Common myeloid progenitor, CD34-positive (primary cell): ENCODE data around the gene FOXO1.

Source experiments
- CTCF ChIA-PET: fragments of 350-600 bp; sonication (Branson Sonifier 250); formaldehyde crosslinking; loops from one replicate; lab custom pipeline; 2021; ENCODE audit warnings: antibody characterized with exemption; lab: Charles Lee
- POLR2A ChIA-PET: fragments of 350-600 bp; sonication (Branson Sonifier 250); formaldehyde crosslinking; loops from one replicate; lab custom pipeline; 2021; ENCODE audit warnings: antibody characterized with exemption; lab: Charles Lee
- DNase-seq, 3 donors: peaks; one replicate each; pipeline versions ENCODE4 v3.0.0 to v3.0.0-alpha.2; 2013
- H3K27ac ChIP-seq, 2 experiments: 1 replicate in 1 of 2; 2 replicates in 1 of 2; pipeline ENCODE4 v1.7.0; 2013; ENCODE audit warnings: inconsistent platforms in 2 of 2, low read length in 2 of 2, mild to moderate bottlenecking in 2 of 2, low read depth in 1 of 2, moderate library complexity in 1 of 2; ENCODE audit not compliant: severe bottlenecking in 2 of 2, insufficient read depth in 1 of 2, poor library complexity in 1 of 2
- H3K27me3 ChIP-seq, 5 experiments: replicated peaks in 2 of 5; 1 replicate in 3 of 5; 2 replicates in 2 of 5; pipeline versions ENCODE4 v1.6.1 to v1.7.0; 2013; ENCODE audit warnings: low read length in 4 of 5, mild to moderate bottlenecking in 2 of 5, moderate library complexity in 2 of 5, inconsistent platforms in 1 of 5; ENCODE audit not compliant: insufficient read depth in 5 of 5, control insufficient read depth in 4 of 5
- H3K36me3 ChIP-seq, 4 experiments: 1 replicate in 2 of 4; 2 replicates in 2 of 4; pipeline versions ENCODE4 v1.6.1 to v1.7.0; 2013; ENCODE audit warnings: low read length in 3 of 4, control low read depth in 1 of 4, mild to moderate bottlenecking in 1 of 4; ENCODE audit not compliant: control insufficient read depth in 4 of 4, insufficient read depth in 4 of 4
- H3K4me1 ChIP-seq, 4 experiments: 1 replicate in 3 of 4; 2 replicates in 1 of 4; pipeline versions ENCODE4 v1.6.1 to v1.7.1; 2013; ENCODE audit warnings: low read length in 3 of 4, mild to moderate bottlenecking in 3 of 4, control low read depth in 1 of 4, inconsistent platforms in 1 of 4, moderate library complexity in 1 of 4; ENCODE audit not compliant: control insufficient read depth in 4 of 4, insufficient read depth in 4 of 4; ENCODE audit errors: control extremely low read depth in 1 of 4
- H3K4me3 ChIP-seq, 7 experiments: 1 replicate in 4 of 7; 2 replicates in 3 of 7; pipeline versions ENCODE4 v1.5.1 to v1.7.0; 2013; ENCODE audit warnings: mild to moderate bottlenecking in 7 of 7, low read length in 6 of 7, moderate library complexity in 6 of 7, inconsistent platforms in 2 of 7, low read depth in 2 of 7, control low read depth in 1 of 7; ENCODE audit not compliant: insufficient read depth in 4 of 7, control insufficient read depth in 1 of 7; ENCODE audit errors: extremely low read depth in 1 of 7
- H3K9me3 ChIP-seq, 5 experiments: 1 replicate in 4 of 5; 2 replicates in 1 of 5; pipeline versions ENCODE4 v1.6.1 to v1.7.1; 2013; ENCODE audit warnings: low read length in 4 of 5, mild to moderate bottlenecking in 2 of 5, inconsistent platforms in 1 of 5, low read depth in 1 of 5, moderate library complexity in 1 of 5; ENCODE audit not compliant: control insufficient read depth in 4 of 5, insufficient read depth in 2 of 5; ENCODE audit errors: control extremely low read depth in 1 of 5
- WGBS: methylation state at CpG from one replicate; pipeline ENCODE4 v1.1.5; 2013; ENCODE audit not compliant: insufficient coverage; 5-methylcytosine and 5-hydroxymethylcytosine counted together

The FOXO1 gene

DNA sequence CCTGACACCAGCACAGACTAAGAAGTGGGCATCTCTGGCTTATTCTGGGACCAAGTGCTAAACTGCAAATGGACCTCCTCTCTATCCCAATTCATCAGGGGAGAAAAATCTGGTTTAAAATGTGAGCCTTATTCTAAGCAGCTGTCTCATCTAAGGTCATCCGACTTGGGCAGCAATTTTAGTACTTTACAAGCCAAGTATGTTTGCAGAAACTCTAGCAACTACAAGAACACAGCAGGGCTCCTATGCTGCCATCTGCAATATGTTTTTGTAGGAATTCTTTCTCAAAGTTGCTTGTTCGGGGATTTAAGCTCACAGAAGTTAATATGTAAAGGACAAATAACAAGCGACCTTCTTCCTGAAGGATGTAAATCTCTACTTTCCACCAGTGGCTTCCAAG is 113.1 kb downstream of the FOXO1 start:
- 100% methylated on average over 2 of the region's 3 CpGs for WGBS
- ChIA-PET POLR2A (no interaction called here), CTCF (interaction anchor here (0.9 to 1.6 kb wide), 3 partner anchors 11 to 484 kb away, joined by 3 to 4 read pairs (median 3); no protein-coding TSS in a partner anchor)
- Histone ChIP-seq H3K27me3 (no peaks in the 10 kb centered on the region), H3K27ac (no peak overlapping the region), H3K36me3 (no peaks in the 10 kb centered on the region), H3K4me3 (no peak overlapping the region), H3K9me3 (no peaks in the 10 kb centered on the region), H3K4me1 (peaks cover 0 to 11% (median 0%) of the 10 kb centered on the region in 4 experiments)
- DNase-seq = no peak

DNA sequence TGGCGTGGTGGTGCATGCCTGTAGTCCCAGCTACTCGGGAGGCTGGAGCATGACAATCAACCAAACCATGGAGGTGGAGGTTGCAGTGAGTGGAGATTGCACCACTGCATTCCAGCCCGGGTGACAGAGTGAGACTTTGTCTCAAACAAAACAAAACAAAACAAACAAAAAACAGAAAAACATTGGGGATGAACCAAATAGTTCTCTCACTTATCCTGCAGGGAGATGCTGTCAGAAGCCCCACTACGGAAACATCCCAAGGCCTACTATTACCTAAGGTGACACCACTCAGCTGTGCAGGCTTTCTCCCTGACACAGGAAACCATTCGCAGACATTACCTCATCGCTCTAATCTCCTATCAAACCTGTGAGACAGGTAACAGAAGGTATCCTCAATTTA is 113.5 kb downstream of the FOXO1 start:
- H3K9me3 ChIP-seq = no peaks in the 10 kb centered on the region
- WGBS = 100% methylated on average over 4 of the region's 6 CpGs

DNA sequence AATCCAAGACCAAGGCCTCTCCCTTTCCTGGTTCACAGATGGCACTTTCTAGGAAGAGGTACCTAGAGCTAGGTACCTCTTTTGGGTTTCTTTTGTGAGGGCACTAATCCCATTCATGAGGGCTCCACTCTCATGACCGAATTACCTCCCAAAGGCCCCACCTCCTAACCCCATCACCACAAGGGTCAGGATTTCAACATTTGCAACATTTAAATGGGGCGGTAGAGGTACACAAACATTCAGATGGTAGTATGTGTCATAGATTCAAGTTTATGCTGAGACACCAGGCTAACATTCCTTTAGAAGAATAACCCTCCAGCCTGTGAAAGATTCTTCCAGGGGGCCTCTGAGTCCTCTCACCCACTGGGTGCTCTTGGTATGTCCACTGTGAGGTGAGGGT is 116.3 kb downstream of the FOXO1 start:
- no peak for DNase-seq
- Histone ChIP-seq H3K27ac (no peak overlapping the region), H3K4me1 (no peaks in the 10 kb centered on the region), H3K36me3 (no peaks in the 10 kb centered on the region), H3K9me3 (no peaks in the 10 kb centered on the region), H3K27me3 (no peaks in the 10 kb centered on the region), H3K4me3 (no peak overlapping the region)
- ChIA-PET CTCF (no interaction called here), POLR2A (no interaction called here)
- WGBS = 100% methylated on average over 1 of the region's 2 CpGs

More for the DNA sequence above, 113.5 kb downstream of the FOXO1 start:
- CTCF ChIA-PET = interaction anchor here (1.0 kb wide), 1 partner anchor 483 kb away, joined by 3 read pairs; no protein-coding TSS in a partner anchor
- no peak for DNase-seq
- POLR2A ChIA-PET = no interaction called here
- Histone ChIP-seq H3K4me3 (no peak overlapping the region), H3K4me1 (peaks cover 0 to 7% (median 0%) of the 10 kb centered on the region in 4 experiments), H3K27me3 (no peaks in the 10 kb centered on the region), H3K36me3 (no peaks in the 10 kb centered on the region), H3K27ac (no peak overlapping the region)

DNA sequence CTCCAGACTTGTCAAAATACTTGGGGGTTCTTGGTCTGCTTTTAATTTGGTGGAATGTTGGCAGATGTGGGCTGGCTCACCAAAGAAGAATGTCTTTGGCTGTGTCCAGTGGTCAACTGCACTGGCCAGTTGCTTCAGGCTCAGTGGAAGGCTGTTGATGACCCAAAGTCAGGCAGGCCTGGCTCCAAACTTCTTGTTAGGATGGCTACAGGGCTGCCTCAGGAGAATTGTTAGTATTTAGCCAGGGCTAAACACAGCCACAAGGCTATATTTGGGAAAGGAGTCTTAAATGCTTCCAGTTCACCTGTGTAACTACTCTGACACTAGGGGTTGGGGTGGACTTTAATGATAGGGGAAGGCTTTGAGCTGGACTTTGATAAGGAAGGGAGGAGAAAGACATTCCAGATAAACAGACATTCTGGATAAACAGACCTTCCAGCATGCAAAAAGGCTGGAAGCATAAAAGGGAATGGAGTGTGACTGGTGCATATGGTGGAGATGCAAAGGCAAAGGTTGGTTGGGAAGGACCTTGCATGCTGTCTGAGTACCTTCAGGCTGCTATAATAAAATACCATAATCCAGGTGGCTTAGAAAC is 116.8 kb downstream of the FOXO1 start:
- H3K36me3 ChIP-seq = no peaks in the 10 kb centered on the region
- no peak overlapping the region for H3K27ac ChIP-seq
- CTCF ChIA-PET = no interaction called here
- POLR2A ChIA-PET = interaction anchor here (0.6 kb wide), 1 partner anchor 797 kb away, joined by 3 read pairs; no protein-coding TSS in a partner anchor
- H3K27me3 ChIP-seq = no peaks in the 10 kb centered on the region
- no peaks in the 10 kb centered on the region for H3K4me1 ChIP-seq
- H3K9me3 ChIP-seq = no peaks in the 10 kb centered on the region
- DNase-seq = no peak
- H3K4me3 ChIP-seq = no peak overlapping the region

DNA sequence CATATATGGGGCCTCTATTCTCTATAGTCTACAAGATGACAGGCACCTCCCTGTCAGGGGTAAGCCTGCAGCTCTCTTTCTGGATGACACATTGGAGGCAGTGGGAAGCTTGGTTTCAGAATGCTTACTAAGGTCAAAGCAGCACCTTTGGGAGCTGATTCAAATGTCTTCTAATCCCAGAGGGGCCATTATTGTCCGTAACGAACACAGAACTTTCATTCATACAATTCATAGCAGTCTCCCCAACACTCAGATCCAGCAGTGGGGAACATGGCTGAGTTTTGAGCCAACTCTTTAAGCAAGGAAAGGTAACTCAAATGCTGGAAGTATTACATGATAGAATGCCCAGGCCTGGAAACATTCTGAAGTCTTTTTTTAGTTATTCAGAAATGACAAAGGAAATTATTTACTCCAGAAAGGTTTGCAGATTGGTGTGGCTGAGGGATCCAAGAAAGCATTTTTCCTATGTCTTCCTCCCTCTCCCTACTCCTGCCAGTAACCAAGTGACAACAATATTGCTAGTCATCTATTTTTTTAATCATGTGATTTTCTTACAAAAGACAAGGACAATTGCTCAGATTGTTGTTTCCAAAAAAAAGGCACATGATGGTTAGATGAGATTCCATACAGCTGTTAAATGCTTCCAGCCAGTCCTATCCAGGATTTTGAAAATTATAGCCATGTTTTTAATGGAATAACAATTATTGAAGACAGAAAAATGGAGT is 118.7 kb downstream of the FOXO1 start:
- DNase-seq = no peak
- H3K4me1 ChIP-seq = no peaks in the 10 kb centered on the region
- no peak overlapping the region for H3K27ac ChIP-seq
- ChIA-PET CTCF (interaction anchor here (0.6 kb wide), 1 partner anchor 74 kb away, joined by 3 read pairs; no protein-coding TSS in a partner anchor), POLR2A (interaction anchor here (0.6 kb wide), 1 partner anchor 351 kb away, joined by 3 read pairs; no protein-coding TSS in a partner anchor)
- 93% methylated on average over 2 of the region's 2 CpGs for WGBS
- no peaks in the 10 kb centered on the region for H3K27me3 ChIP-seq
- no peak overlapping the region for H3K4me3 ChIP-seq
- H3K9me3 ChIP-seq = no peaks in the 10 kb centered on the region
- no peaks in the 10 kb centered on the region for H3K36me3 ChIP-seq

DNA sequence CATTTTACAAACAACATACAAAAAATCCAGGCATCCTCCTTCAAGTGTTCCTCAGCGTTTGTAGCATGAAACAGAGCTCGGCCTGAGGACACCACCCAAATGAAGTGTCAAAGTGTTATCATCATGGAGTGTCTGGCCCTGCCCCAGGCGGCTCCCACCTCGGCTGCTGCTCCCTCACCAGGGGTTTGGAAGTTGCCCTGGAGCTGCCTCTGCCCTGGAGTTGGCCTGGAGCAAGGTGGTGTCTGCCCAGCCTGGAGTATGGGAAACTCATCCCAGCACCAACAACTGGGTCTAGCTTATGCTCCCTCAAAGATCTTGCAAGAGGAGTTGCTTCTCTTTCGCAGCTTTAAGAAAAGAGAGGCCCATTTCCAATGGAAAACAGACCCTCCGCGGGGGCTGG is 120.4 kb downstream of the FOXO1 start:
- ChIA-PET POLR2A (no interaction called here), CTCF (no interaction called here)
- Histone ChIP-seq H3K9me3 (no peaks in the 10 kb centered on the region), H3K36me3 (no peaks in the 10 kb centered on the region), H3K4me3 (no peak overlapping the region), H3K4me1 (no peaks in the 10 kb centered on the region), H3K27ac (no peak overlapping the region), H3K27me3 (no peaks in the 10 kb centered on the region)
- WGBS = 97% methylated on average over 7 of the region's 7 CpGs
- no peak for DNase-seq

DNA sequence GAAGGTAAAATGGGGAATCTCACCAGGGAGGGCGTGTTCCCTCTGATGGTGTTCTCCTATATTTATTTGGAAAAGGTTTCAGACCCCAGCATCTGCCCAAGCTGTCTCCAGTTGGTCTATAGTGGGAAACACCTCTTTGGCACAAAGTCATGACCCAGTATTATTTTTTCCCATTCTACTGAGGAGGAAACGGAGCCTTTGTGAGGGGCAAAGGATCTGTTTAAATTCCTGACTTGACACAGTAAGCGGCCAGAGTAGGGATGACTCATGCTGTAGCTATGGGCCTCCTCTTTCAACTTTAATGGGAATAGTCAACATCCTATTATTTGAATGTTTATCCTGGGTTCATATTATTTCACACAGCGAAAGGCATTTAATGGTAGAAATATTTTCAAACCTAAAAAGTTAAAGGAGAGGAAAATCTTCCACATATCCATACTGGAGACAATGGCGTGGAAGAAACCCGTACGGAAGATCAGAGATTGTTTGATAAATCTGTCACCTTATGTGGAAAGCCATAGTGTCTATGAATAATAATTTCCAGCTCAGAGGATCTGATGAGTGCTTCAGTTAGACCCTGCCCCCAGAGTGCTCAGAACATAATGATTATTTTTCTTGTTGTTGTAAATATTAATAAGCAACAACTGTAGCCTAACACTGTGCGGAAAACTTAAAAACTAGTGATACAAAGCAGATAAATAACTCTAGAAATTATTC is 126.0 kb downstream of the FOXO1 start:
- WGBS = 80% methylated on average over 1 of the region's 8 CpGs
- H3K4me3 ChIP-seq = no peak overlapping the region
- POLR2A ChIA-PET = no interaction called here
- H3K4me1 ChIP-seq = peaks cover 0 to 2% (median 0%) of the 10 kb centered on the region in 4 experiments
- H3K36me3 ChIP-seq = no peaks in the 10 kb centered on the region
- CTCF ChIA-PET = no interaction called here
- no peak overlapping the region for H3K27ac ChIP-seq
- H3K9me3 ChIP-seq = no peaks in the 10 kb centered on the region
- no peak for DNase-seq
- H3K27me3 ChIP-seq = no peaks in the 10 kb centered on the region
